A549 (cell line): Measurements from ENCODE around the gene TACR1. TPM values are rescaled to one million over a fixed set of nuclear protein-coding genes. Genes with fewer than 3 reads are reported as not detected.

Experiments
- ATAC-seq, 2 experiments: fragments of 200-7000 bp in 1 of 2; fragments of >200 bp in 1 of 2; cut with Nextera tagmentation in 1 of 2; cut with Tn5 transposase in 1 of 2; 3 replicates each; pipeline versions ENCODE4 v1.8.0 to v1.9.1; 2018 to 2020; ENCODE audit warnings: mild to moderate bottlenecking in 1 of 2, moderate library complexity in 1 of 2
- CTCF ChIA-PET: fragments of 300-600 bp; sonication (Branson Sonifier 250); formaldehyde crosslinking; extraction: SDS; loops from one replicate; lab custom pipeline; 2021; ENCODE audit warnings: antibody characterized with exemption, inconsistent platforms; lab: Yijun Ruan, JAX
- POLR2A ChIA-PET: fragments of 350-600 bp; formaldehyde crosslinking; extraction: SDS; loops from one replicate; lab custom pipeline; 2021; ENCODE audit warnings: antibody characterized with exemption, inconsistent platforms; lab: Yijun Ruan, JAX
- DNase-seq, 2 experiments: peaks; one replicate each; pipeline versions ENCODE4 v3.0.0 to v3.0.0-alpha.2; 2011 to 2016; ENCODE audit warnings: low read depth in 1 of 2, low spot score in 1 of 2
- FAIRE-seq: peaks from 2 replicates; lab custom pipeline; 2011; peaks lifted over from hg19 to GRCh38; lab: Jason Lieb, UNC
- H3K27ac ChIP-seq, 2 experiments: fragments of >200 bp; sonication (Bioruptor Twin); formaldehyde crosslinking; 3 replicates each; pipeline ENCODE4 v1.5.1; 2016 to 2017
- H3K4me1 ChIP-seq: fragments of >200 bp; sonication (Bioruptor Twin); formaldehyde crosslinking; 3 replicates; pipeline ENCODE4 v1.6.1; 2016
- H3K4me2 ChIP-seq: fragments of >200 bp; sonication (Bioruptor Twin); formaldehyde crosslinking; 3 replicates; pipeline ENCODE4 v1.6.1; 2016
- H3K4me3 ChIP-seq: fragments of >200 bp; sonication (Bioruptor Twin); formaldehyde crosslinking; 3 replicates; pipeline ENCODE4 v1.5.1; 2016
- H3K9me3 ChIP-seq: fragments of >200 bp; sonication (Bioruptor Twin); formaldehyde crosslinking; 3 replicates; pipeline ENCODE4 v1.6.1; 2016
- CBX2 ChIP-seq: fragments of 200-600 bp; sonication (generic); IDR thresholded peaks from 2 replicates; pipeline ENCODE4 v1.6.1; 2016; ENCODE audit warnings: low read depth, mild to moderate bottlenecking, borderline replicate concordance
- CEBPB ChIP-seq, 2 experiments: fragments of >200 bp in 1 of 2; sonication (Bioruptor Twin) in 1 of 2; formaldehyde crosslinking in 1 of 2; IDR thresholded peaks; 2 replicates each; pipeline ENCODE4 v1.6.1; 2012 to 2016
- CHD4 ChIP-seq: fragments of 200-600 bp; sonication (generic); IDR thresholded peaks from 2 replicates; pipeline ENCODE4 v1.6.1; 2016; ENCODE audit warnings: antibody characterized with exemption, mild to moderate bottlenecking, borderline replicate concordance
- ESRRA ChIP-seq: fragments of 150-350 bp; IDR thresholded peaks from 2 replicates; pipeline ENCODE4 v1.6.1; 2014; ENCODE audit warnings: mild to moderate bottlenecking, low read length, borderline replicate concordance
- FOSL2 ChIP-seq, 2 experiments: fragments of 450-650 bp in 1 of 2; fragments of >200 bp in 1 of 2; sonication (Bioruptor Twin) in 1 of 2; formaldehyde crosslinking; IDR thresholded peaks; 2 replicates each; pipeline versions ENCODE4 v1.5.0 to v1.6.1; 2016 to 2020; ENCODE audit warnings: mild to moderate bottlenecking in 1 of 2, moderate library complexity in 1 of 2
- FOXS1 ChIP-seq: fragments of 250-450 bp; sonication (Bioruptor Pico); IDR thresholded peaks from 2 replicates; pipeline ENCODE4 v1.5.0; 2020; ENCODE audit warnings: mild to moderate bottlenecking, moderate library complexity
- HDAC2 ChIP-seq: fragments of 200-600 bp; sonication (generic); IDR thresholded peaks from 2 replicates; pipeline ENCODE4 v1.6.1; 2016
- JUNB ChIP-seq: fragments of >200 bp; sonication (Bioruptor Twin); formaldehyde crosslinking; IDR thresholded peaks from 2 replicates; pipeline ENCODE4 v1.6.1; 2016
- KDM1A ChIP-seq: fragments of 200-600 bp; sonication (generic); IDR thresholded peaks from 2 replicates; pipeline ENCODE4 v1.6.1; 2016; ENCODE audit warnings: low read depth, mild to moderate bottlenecking
- MYC ChIP-seq: IDR thresholded peaks from 2 replicates; pipeline ENCODE4 v1.6.1; 2012; ENCODE audit warnings: mild to moderate bottlenecking, inconsistent platforms, low read length, improper control_type of control experiment, borderline replicate concordance
- NFE2L2 ChIP-seq: fragments of 150-350 bp; conservative IDR thresholded peaks from 2 replicates; pipeline ENCODE4 v1.6.1; 2014; ENCODE audit warnings: low read length
- RAD21 ChIP-seq, 2 experiments: fragments of >200 bp in 1 of 2; sonication (Bioruptor Twin) in 1 of 2; formaldehyde crosslinking in 1 of 2; IDR thresholded peaks in 1 of 2; conservative IDR thresholded peaks in 1 of 2; 2 replicates in 1 of 2; 3 replicates in 1 of 2; pipeline ENCODE4 v1.6.1; 2012 to 2018; ENCODE audit warnings: inconsistent platforms in 1 of 2
- RCOR1 ChIP-seq: fragments of 150-350 bp; IDR thresholded peaks from 2 replicates; pipeline ENCODE4 v1.6.1; 2014; ENCODE audit warnings: antibody characterized with exemption, low read length, low read depth
- RFX5 ChIP-seq: fragments of 450-650 bp; IDR thresholded peaks from 2 replicates; pipeline ENCODE4 v1.7.1; 2014; ENCODE audit warnings: antibody characterized with exemption, mild to moderate bottlenecking, moderate library complexity
- TFCP2L1 ChIP-seq: fragments of 250-450 bp; sonication (Bioruptor Pico); IDR thresholded peaks from 2 replicates; pipeline ENCODE4 v1.5.0; 2021; ENCODE audit warnings: mild to moderate bottlenecking
- WGBS: methylation state at CpG from one replicate; pipeline ENCODE4 v1.1.6; 2017; ENCODE audit errors: missing lambda C conversion rate; 5-methylcytosine and 5-hydroxymethylcytosine counted together
- polyA plus RNA-seq, 4 experiments: library from polyadenylated mRNA; depleted of rRNA in 3 of 4; stranded (reverse); fragments of >200 nt; fragmentation: RNase III in 1 of 4; extraction: RNeasy Plus Mini Kit Qiagen cat#74134 plus additional on column Dnase treatment in 1 of 4; gene quantifications; 2 replicates in 3 of 4; 3 replicates in 1 of 4; pipeline ENCODE4 v1.2.3, GENCODE V29; 2011 to 2017
- TF ChIP-seq, protein P1 (sequence below): IDR thresholded peaks from 2 replicates; pipeline ENCODE4 v1.6.1; 2012
- TF ChIP-seq, protein P2 (sequence below): fragments of 200-600 bp; sonication (generic); IDR thresholded peaks from 2 replicates; pipeline ENCODE4 v1.6.1; 2016; ENCODE audit warnings: antibody characterized with exemption, mild to moderate bottlenecking, moderate library complexity
- TF ChIP-seq, protein P3 (sequence below): fragments of >200 bp; sonication (Bioruptor Twin); formaldehyde crosslinking; IDR thresholded peaks from 3 replicates; pipeline ENCODE4 v1.5.1; 2016
- TF ChIP-seq, protein P4 (sequence below): fragments of 450-650 bp; IDR thresholded peaks from 2 replicates; pipeline ENCODE4 v1.6.1; 2014; ENCODE audit warnings: antibody characterized with exemption
- TF ChIP-seq, protein P5 (sequence below): fragments of >200 bp; sonication (Bioruptor Twin); formaldehyde crosslinking; IDR thresholded peaks from 2 replicates; pipeline ENCODE4 v1.6.1; 2016

TACR1 gene
- polyA plus RNA-seq, 2 of the 4 experiments (the other 2 are of a cell fraction): 0.27 to 0.92 TPM

DNA sequence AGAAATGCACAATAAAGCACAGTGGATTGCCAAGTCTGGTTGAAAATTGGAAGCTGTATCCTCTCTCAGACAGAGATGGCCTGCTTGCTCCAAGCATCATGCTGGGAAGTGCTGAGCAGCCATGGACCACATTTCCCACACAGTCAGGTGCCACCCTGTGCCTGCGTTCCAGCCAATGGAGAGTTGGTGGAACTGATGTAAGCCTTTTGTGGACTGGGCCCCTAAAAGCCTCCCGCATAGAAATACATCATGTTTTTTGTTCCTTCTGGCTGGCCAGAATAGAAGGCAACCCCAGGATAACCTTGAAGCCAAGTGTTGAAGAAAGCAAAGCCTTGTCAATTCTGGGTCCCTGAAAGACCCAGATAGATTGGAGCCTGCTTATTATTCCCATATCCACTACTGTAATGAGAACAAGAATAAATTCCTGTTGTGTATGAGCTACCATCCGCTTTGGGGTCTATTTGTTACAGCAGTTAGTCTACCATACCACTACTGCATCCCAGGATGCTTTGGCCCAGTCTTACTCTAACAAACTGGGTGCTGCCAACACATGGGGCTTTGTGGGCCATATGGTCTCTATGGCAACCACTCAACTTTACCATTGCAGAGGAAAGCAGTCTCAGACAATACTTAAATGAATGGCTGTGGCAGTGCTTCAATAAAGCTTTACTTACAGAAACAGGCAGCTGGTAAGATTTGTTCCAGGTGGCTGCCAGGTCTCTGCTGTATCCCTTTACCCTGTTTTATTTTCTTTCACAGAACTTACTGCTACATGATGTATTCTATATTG lies 175.5 kb downstream of the TACR1 start:
- CTCF ChIA-PET: interaction anchor here (0.6 to 2.8 kb wide), 3 partner anchors 12 to 1288 kb away, joined by 4 to 7 read pairs (median 5); no protein-coding TSS in a partner anchor

DNA sequence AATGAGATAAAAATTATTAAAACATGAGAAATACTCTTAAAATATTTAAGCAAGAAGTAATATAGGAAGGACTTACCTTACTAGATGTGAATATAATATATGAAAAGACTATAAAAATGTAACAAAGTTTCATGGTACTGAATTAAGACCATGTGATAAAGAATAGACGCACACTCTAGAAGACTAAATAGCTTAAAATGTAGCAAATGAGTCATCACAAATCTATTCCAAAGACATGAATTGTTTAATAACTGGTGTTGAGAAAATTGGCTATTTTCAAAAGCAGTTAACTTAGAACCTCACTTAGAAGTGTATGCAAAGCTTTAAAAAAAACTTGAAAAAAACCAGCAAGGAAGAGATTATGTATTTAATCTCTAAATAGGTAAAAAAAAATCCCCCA lies 176.8 kb downstream of the TACR1 start:
- FAIRE-seq: no peak
- DNase-seq: no peak
- WGBS: 77% methylated on average over 1 of the region's 1 CpG
- ChIA-PET CTCF (interaction anchor here (0.7 to 2.8 kb wide), 2 partner anchors 18 to 525 kb away, joined by 3 to 7 read pairs; no protein-coding TSS in a partner anchor), POLR2A (no interaction called here)
- no peak for TF ChIP-seq FOSL2 (IDR thresholded peaks at IDR 0.05)
- peak; percentile 42; the same call in 1 of the 2 replicates for TF ChIP-seq FOSL2 (CRISPR knock-in tag; IDR thresholded peaks at IDR 0.05)
- TF ChIP-seq RFX5: no peak
- Histone ChIP-seq H3K4me3 (no peak overlapping the region), H3K4me2 (peak overlapping the region; percentile 7; the same call in 2 of the 3 replicates), H3K4me1 (peaks cover 21% of the 10 kb centered on the region; the same call in 1 of the 3 replicates), H3K27ac (no peak overlapping the region), H3K9me3 (no peaks in the 10 kb centered on the region)
- no peak for ATAC-seq

More for the DNA sequence above, 175.5 kb downstream of the TACR1 start:
- FAIRE-seq (no peak), DNase-seq (no peak), ATAC-seq (peak in 1 of 2 experiments; percentile 32; a peak in 1 of 6 replicates)
- no peak overlapping the region for H3K4me2 ChIP-seq
- POLR2A ChIA-PET: no interaction called here
- peaks cover 21% of the 10 kb centered on the region; the same call in 1 of the 3 replicates for H3K4me1 ChIP-seq
- H3K9me3 ChIP-seq: no peaks in the 10 kb centered on the region
- WGBS: 92% methylated on average over 3 of the region's 3 CpGs
- H3K27ac ChIP-seq: no peak overlapping the region
- no peak overlapping the region for H3K4me3 ChIP-seq
- TF ChIP-seq, protein P1, sequence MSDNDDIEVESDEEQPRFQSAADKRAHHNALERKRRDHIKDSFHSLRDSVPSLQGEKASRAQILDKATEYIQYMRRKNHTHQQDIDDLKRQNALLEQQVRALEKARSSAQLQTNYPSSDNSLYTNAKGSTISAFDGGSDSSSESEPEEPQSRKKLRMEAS: no peak
- TF ChIP-seq KDM1A (no peak), ESRRA (no peak)

DNA sequence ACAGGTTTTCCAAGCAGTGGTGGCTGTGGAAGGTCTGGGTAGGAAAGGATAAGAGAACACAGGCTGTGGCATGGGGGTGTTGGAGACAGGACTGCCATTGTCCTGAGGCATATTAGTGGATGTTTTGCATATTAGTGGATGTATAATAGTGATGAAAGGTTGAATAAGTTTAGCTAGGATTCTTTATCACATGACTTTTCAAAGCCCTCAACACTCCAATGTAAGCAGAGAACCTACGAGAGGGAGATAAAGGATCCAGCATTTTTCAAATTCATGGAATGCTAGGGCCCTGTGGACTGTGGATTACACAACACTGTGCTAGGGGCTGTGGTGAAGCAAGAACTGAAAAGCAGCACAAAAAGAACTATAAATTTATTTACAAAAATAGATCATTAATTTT lies 177.6 kb downstream of the TACR1 start:
- no peak for FAIRE-seq
- POLR2A ChIA-PET: no interaction called here
- Histone ChIP-seq H3K4me3 (no peak overlapping the region), H3K27ac (no peak overlapping the region), H3K4me1 (peaks cover 21% of the 10 kb centered on the region; the same call in 1 of the 3 replicates), H3K9me3 (no peaks in the 10 kb centered on the region)
- WGBS: 65% methylated on average over 1 of the region's 1 CpG
- peak in 1 of 2 experiments; percentile 46; a peak in 1 of 6 replicates for ATAC-seq
- no peak for DNase-seq
- CTCF ChIA-PET: interaction anchor here (2.8 kb wide), 1 partner anchor 18 kb away, joined by 7 read pairs; no protein-coding TSS in a partner anchor
- TF ChIP-seq, protein P1: no peak
- TF ChIP-seq, protein P2, sequence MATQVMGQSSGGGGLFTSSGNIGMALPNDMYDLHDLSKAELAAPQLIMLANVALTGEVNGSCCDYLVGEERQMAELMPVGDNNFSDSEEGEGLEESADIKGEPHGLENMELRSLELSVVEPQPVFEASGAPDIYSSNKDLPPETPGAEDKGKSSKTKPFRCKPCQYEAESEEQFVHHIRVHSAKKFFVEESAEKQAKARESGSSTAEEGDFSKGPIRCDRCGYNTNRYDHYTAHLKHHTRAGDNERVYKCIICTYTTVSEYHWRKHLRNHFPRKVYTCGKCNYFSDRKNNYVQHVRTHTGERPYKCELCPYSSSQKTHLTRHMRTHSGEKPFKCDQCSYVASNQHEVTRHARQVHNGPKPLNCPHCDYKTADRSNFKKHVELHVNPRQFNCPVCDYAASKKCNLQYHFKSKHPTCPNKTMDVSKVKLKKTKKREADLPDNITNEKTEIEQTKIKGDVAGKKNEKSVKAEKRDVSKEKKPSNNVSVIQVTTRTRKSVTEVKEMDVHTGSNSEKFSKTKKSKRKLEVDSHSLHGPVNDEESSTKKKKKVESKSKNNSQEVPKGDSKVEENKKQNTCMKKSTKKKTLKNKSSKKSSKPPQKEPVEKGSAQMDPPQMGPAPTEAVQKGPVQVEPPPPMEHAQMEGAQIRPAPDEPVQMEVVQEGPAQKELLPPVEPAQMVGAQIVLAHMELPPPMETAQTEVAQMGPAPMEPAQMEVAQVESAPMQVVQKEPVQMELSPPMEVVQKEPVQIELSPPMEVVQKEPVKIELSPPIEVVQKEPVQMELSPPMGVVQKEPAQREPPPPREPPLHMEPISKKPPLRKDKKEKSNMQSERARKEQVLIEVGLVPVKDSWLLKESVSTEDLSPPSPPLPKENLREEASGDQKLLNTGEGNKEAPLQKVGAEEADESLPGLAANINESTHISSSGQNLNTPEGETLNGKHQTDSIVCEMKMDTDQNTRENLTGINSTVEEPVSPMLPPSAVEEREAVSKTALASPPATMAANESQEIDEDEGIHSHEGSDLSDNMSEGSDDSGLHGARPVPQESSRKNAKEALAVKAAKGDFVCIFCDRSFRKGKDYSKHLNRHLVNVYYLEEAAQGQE: no peak
- TF ChIP-seq CEBPB (IDR thresholded peaks at IDR 0.05): peak; percentile 58 to 64; a peak in 3 of 4 replicates
- TF ChIP-seq MYC: no peak
- TF ChIP-seq FOSL2 (IDR thresholded peaks at IDR 0.05): no peak
- TF ChIP-seq FOSL2 (CRISPR knock-in tag; IDR thresholded peaks at IDR 0.05): no peak
- no peak for TF ChIP-seq CBX2
- no peak for TF ChIP-seq JUNB
- TF ChIP-seq, all 56 proteins: peak for 1
- H3K4me2 ChIP-seq: peak overlapping the region; percentile 7; the same call in 1 of the 3 replicates

DNA sequence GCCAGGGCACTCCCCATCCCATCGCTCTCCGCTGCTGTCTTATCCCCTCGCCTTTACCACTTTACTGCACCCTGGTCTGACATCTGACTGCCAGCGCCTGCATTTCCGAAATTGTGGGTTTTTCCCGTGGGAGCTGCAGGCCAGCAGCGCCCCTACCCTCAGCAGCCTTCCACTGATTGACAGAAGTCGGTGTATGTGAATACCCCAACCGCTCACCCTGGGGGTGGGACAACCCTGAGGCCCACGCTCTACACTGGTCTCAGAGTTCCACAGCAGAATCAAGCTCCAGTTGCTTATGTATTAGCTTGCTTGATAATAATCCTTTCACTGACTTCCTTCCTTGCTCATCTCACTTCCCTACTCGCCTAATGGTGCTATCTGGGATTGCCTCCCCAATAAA lies 178.8 kb downstream of the TACR1 start:
- no peak overlapping the region for H3K4me2 ChIP-seq
- H3K4me1 ChIP-seq: peaks cover 15% of the 10 kb centered on the region; the same call in 1 of the 3 replicates
- H3K27ac ChIP-seq: no peak overlapping the region
- WGBS: 77% methylated on average over 11 of the region's 11 CpGs
- POLR2A ChIA-PET: no interaction called here
- H3K4me3 ChIP-seq: no peak overlapping the region
- no peaks in the 10 kb centered on the region for H3K9me3 ChIP-seq
- DNase-seq (no peak), FAIRE-seq (no peak), ATAC-seq (no peak)
- CTCF ChIA-PET: interaction anchor here (0.8 kb wide), 1 partner anchor 23 kb away, joined by 3 read pairs; no protein-coding TSS in a partner anchor
- TF ChIP-seq RFX5 (no peak), CHD4 (no peak), TFCP2L1 (CRISPR knock-in tag) (no peak), FOXS1 (CRISPR knock-in tag) (no peak), NFE2L2 (no peak), RAD21 (conservative IDR thresholded peaks at IDR 0.05 in 1 of 2, IDR thresholded peaks at IDR 0.05 in 1 of 2) (no peak), RCOR1 (no peak), HDAC2 (no peak)
- TF ChIP-seq, protein P3, sequence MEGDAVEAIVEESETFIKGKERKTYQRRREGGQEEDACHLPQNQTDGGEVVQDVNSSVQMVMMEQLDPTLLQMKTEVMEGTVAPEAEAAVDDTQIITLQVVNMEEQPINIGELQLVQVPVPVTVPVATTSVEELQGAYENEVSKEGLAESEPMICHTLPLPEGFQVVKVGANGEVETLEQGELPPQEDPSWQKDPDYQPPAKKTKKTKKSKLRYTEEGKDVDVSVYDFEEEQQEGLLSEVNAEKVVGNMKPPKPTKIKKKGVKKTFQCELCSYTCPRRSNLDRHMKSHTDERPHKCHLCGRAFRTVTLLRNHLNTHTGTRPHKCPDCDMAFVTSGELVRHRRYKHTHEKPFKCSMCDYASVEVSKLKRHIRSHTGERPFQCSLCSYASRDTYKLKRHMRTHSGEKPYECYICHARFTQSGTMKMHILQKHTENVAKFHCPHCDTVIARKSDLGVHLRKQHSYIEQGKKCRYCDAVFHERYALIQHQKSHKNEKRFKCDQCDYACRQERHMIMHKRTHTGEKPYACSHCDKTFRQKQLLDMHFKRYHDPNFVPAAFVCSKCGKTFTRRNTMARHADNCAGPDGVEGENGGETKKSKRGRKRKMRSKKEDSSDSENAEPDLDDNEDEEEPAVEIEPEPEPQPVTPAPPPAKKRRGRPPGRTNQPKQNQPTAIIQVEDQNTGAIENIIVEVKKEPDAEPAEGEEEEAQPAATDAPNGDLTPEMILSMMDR: no peak
- TF ChIP-seq, protein P4, sequence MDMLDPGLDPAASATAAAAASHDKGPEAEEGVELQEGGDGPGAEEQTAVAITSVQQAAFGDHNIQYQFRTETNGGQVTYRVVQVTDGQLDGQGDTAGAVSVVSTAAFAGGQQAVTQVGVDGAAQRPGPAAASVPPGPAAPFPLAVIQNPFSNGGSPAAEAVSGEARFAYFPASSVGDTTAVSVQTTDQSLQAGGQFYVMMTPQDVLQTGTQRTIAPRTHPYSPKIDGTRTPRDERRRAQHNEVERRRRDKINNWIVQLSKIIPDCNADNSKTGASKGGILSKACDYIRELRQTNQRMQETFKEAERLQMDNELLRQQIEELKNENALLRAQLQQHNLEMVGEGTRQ: no peak
- TF ChIP-seq, protein P5, sequence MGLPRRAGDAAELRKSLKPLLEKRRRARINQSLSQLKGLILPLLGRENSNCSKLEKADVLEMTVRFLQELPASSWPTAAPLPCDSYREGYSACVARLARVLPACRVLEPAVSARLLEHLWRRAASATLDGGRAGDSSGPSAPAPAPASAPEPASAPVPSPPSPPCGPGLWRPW: no peak
